GM18502 (cell line): Measurements from ENCODE around the gene TAF6L.
"Not testable (repeated sequence)": the region's sequence is repeated elsewhere in the genome, so short reads cannot be mapped to it uniquely, and the experiment has no call there.

ENCODE experiments used
- ATAC-seq: cut with Tn5 transposase; IDR thresholded peaks from one replicate; pipeline ENCODE4 v1.9.1; 2021; ENCODE audit warnings: mild to moderate bottlenecking; ENCODE audit not compliant: unreplicated experiment, poor library complexity

Gene TAF6L

DNA sequence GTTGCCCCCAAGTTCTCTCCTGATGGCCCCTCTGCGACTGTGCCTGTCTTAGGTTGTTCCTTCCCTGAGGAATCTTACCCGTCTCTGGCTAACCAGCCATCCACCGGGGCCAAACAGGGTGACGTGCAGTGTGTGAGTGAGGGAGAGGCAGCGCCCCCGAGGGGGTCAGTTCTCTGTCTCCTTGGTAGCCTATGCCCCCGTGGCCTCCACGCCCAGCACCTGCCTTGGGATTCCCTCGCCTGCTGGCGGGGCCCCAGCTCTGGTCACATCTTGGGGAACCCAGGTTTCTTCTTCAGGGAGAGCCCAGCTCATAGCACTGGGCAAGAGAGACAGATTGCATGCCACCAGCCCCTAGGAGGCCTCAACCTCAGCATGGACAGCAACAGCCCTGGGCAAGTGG, 28.3 kb downstream of the TAF6L start:
- ATAC-seq, result no peak

DNA sequence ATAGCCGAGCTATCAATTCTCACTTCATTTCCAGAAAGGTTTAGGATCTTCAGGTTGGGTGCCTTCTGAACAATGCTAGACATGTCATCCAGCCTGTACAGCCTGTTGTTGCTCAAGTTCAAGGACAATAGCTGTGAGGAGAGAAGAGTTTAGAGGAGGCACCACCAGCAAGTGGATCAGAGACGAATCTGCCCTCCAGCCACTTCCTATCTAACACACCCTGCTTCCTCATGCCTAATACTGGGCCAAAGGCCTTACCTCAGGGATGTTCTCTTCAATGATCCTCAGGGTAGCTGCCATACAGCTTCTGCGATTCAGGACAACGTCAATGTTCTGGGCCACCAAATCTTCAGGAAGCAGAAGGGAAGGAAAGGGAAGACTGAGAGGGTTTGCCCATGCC, 29.9 kb downstream of the TAF6L start:
- ATAC-seq, result no peak

DNA sequence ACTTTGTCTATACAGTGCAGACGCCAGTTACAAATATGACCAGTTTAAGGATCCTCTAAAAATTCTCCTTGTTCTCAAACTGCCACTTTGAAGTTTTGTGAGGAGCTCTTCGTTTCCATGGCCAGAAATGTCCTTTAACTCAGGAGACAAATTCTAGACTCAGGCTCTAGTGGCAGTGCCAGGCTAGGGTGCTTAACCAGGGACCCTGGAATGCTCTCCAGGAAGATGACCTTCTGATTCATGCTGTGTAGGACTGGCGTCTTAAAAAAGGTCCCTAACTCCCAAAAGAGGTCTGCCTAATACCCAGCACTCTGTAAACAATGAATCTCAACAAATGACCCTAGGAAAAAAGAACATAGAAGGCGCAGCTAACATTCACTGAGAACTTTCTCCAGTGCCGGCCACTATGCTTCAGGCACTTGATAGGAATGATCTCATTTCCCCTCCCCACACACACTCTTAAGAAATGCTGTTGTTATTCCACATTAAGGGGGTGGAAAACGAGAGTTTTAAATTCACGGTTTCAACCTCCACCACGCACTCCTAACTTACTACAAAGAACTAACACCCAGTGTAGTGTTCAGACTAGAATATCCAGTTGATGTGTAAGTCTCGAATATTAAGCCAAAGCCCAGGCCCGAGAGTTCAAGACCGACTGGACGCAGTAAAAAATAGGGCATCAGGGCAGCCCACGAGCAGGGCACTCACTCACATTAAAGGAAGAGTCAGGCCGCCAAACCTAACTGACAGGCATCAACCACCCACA, 33.3 kb downstream of the TAF6L start:
- no peak for ATAC-seq

DNA sequence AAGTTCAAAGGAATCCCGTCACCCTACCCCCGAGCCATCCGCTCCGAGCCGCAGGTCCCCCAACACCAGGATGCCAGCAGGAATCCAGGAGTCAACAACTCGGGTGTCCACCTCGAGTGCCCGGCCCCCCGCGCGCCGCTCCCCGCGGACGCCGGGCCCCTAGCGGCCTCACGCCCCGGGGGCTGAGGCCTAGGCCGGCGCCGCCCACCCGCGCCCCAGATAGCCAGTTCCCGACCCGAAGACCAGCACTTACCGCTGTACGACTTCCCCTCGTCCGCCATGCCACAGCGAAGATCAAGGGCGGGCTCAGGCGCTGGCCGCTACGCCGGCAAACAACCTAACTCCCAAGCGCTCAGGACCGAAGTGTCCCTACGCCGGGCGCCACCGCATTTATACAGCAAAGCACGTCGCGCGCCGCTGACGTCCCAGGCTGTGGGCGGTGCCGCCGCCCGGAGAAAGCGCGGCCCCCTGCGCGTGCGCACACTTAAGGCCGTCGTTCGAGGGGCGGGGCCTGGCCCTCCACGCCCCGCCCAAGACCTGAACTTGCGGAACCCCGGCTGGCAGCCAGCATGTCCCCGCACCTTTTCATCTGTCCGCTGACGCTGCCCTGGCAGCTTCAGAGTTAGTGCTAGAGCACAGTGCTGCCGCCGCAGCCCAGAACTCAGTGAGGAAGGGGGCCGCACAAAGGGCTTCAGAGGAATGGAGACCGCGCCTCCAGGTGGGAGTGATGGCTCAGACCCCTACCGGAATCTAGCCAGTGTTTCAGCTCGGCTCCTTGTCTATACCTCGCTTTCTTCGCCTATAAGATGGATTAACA, 34.1 kb downstream of the TAF6L start, which contains the start of gene NXF1:
TSS of gene NXF1 (minus strand) at position 365 of the 817 bp plus-strand sequence. CDS start at position 281, 84 bp downstream.
- ATAC-seq, result peak; percentile 76

DNA sequence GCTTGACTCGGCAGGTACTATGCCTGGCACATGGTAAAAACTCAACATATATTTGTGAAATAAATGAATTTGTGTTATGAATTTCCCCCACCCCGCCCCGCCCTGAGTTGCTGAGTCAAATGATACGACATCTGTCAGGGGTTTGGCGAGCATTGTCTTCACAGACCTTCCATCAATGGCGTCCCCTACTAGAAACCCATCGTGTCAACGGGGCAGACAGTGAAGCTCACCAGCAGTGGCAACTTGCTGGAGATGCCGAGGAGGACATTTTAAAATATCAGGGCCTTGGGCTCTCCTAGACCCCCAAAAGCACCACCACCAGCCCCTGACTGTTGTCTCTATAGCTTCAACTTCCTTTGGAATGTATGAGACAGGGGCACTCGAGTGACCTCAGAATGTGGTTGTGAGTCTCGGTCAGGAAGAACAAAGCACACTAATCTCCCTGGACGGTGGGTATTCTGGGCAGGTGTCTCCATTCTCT, 34.8 kb downstream of the TAF6L start:
- no peak for ATAC-seq

DNA sequence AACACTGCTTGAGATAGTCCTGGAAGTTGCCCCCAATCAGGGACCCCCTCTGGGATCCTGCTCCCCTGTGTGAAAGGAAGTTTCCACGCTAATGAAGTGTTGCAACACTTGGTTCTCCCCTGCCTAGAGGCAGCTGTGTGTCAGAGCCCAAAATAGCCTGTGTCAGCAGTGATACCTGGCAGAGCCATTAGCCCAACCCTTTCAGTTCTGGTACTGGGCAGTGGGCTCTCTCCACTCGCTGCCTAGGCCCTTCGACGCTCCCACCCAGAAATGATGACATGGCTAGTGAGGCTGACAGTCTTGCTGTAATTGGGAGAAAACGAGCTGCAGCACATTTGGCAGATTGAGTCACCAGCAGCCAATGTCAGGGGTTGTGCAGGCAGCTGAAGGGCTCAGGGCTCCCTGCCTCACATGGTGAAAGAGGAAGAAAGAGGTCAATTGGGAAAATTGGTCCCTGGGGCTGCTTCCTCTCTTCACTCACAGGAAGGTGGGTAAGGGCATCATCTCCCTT, 35.5 kb downstream of the TAF6L start:
- no peak for ATAC-seq

DNA sequence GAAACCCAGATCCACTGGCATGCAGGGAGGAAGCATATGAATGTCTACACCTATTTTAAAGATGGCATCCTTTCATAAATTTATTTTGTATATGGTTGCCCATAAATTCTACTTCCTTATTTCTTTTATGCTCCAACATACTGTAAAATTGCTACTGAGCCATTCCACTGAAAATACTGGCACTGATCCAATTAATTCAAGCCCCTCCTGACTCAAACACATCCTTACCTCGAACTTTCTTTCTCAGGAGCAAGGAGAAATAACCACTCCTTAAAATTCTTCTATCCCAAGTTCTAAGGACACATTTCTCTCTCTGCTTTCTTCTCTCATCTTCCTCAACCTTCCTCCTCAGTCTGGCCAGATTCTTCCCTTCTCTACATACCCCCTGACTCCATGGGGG, 39.6 kb downstream of the TAF6L start:
- no peak for ATAC-seq

DNA sequence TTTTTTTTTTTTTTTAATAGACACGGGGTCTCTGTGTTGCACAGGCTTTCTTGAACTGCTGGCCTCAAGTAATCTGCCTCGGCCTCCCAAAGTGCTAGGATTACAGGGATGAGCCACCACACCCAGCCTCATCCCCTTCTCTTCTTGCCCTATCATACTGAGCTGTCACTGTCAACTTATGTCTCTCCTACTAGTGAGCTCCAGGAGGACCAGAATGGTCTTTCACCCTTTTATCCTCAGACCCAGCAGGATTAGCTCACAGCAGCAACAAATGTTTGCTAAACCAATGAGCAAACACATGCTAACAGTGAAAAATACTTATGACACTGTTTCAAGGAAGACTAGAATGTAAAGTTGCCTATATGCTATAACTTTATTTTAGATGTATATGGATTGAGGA, 40.5 kb downstream of the TAF6L start:
- no peak for ATAC-seq

DNA sequence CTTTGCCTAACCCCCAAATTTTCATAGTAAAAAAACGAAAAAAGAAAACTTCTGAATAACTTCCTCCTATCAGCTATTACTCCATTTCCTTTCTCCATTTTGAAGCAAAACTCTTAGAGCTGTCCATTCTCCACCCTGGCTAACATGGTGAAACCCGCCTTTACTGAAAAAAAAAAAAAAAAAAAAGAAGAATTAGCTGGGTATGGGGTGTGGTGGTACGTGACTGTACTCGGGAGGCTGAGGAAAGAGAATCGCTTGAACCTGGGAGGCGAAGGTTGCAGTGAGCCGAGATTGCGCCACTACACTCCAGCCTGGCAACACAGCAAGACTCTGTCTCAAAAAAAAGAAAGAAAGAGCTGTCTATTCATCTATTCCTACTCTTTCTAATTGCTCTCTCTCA, 45.4 kb downstream of the TAF6L start:
- ATAC-seq, result no peak

DNA sequence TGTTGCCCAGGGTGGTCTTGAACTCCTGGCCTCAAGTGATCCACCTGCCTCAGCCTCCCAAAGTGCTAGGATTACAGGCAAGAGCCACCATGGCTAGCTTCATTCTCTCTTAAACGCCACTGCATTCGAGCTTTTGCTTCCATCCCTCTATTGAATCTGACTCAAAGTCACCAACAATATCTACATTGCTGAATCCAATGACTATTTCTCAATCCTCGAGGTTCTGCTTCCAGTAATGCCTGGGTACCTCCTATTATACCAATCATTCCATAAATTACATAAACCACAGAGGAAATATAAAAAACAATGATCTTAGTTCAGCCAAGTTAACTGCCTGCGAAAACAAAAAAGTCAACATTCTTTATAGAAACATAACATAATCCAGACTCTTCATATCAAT, 45.9 kb downstream of the TAF6L start:
- no peak for ATAC-seq

DNA sequence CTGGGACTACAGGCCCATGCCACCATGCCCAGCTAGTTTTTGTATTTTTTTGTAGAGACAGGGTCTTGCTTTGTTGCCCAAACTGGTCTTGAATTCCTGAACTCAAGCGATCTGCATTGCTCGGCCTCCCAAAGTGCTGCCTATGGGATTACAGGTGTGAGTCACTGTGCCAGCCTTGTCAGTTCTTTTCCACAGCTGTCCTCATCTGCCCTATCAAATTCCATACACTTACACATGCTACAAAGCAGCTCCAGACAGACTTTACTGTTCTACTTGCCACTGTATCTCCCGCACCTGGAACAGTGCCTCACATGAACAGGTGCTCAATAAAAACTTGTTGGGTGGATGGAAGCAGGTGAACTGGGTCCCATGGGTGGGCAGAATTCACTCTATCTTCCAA, 52.5 kb downstream of the TAF6L start:
- ATAC-seq, result no peak

DNA sequence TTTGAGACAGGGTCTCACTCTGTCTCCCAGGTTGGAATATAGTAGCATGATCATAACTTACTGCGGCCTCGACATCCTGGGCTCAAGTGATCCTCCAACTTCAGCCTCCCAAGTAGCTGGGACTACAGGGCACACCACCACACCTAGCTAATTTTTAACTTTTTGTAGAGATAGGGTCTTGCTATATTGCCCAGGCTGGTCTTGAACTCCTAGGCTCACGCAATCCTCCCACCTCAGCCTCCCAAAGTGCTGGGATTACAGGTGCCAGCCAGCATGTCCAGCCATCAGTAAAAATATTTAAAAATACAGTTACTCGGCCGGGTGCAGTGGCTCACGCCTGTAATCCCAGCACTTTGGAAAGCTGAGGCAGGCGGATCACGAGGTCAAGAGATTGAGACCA, 56.9 kb downstream of the TAF6L start:
- ATAC-seq, result not testable (repeated sequence)

DNA sequence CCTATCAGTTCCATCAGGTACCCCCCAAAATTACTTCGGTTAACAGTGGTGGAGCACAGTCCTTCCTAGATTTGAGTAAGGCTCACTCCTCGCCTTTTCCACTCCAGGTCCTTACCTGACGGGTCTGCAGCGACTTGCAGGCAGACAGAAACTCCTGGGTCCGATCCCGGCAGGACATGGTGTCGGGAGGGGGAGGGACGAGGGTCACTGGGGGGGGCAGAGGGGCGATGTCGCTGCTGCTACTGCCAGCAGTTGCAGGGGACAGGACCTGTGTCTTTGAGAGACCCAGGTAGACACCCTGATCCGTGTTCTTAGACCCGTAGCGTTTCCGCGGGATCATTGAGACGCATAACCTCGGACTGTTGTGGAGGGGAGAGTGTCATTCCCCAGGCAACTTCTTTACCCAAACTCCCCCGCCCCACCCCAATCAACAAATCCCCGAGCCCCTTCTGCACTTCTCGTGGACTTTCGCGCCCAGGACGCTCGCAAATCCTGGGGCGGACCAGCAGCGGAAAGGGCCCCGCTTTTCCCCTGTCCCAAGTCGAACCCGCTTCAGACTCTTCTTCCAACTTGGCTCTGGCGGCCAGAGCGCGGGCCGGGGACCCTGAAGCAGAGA, 59.8 kb downstream of the TAF6L start:
- no peak for ATAC-seq

DNA sequence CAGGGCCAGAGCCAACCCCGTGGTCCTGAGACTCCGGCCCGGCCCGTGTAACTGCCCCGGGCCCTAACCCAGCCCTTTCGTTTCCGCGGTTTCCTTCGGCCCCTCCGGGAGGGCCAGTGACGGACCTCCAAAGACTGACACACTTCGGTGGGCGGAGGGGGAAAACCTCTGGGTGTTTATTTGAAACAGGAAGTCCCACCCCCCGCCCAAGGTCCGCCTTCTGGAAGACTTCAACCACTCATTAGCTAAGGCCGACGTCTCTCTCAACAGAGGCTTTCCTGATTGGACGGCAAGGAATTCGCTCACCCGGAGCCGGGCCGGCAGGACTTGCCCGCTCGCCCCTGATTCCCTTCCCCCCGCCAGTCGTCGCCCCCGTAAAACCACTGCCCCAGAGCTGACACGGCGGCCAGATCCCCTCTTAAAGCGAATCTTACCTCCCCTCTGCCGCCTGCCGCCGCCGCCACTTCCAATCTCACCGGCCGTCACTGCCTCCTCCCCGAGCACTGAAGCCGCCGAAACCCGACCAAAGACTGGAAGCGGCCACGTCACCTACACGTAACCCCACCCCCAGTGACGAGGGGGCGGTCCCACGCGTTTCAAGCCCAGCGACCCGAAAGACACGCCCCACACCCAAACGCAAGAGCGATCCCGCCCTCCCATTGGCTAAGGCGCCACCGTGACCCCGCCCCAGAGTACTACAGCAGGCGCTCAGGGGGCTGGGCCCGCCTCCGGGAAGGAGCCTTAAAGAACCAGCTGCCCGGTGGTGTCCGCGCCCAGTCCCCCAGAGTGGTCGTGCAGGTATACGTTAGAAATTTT, 60.5 kb downstream of the TAF6L start, which contains the start of gene STX5:
TSS of gene STX5 (minus strand) at position 532 of the 816 bp plus-strand sequence. CDS start 808 bp downstream, outside the sequence.
- ATAC-seq, result peak; percentile 88

DNA sequence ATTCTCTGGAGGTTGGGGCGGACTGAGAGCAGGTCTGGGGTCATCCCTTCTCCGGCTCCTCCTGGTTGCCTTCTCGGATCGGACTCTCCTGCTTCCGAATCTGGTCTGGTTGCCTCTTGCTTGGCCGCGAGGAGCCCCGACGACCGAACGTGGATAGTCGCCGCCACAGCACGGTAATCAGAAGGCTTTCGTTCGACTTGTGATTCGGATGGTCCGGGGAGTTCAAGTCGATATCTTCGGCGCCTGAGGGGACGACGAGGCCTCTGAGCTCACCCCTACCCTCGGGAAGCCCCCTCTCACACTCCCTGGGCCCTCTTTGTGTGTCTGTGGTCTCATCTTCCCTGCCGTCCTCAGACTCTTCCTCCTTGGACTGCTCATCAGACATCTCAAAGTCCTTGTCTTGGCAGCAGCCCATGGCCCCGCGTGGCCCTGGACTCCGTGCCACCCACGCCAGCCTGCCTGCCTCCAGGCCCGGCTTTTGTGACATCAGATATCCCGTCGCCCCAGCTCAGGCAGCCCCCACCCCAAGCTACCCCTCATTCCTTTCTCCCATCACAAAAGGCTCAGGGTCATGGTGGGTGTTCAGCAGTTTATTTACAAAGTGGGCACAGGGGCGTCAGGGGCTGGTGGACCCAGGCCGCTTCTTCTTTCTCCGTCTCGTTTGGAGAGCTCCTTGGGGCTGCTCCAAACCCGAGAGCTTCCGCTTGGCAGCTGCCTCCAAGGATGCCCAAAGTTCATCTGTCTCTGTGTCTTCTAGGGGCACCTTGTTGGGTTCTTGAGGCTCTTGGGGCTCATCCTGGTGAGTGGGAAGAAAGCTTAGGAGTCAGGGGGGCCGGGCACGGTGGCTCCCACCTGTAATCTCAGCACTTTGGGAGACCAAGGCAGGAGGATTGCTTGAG, 61.4 kb downstream of the TAF6L start, which contains the start of gene TEX54:
TSS of gene TEX54 (minus strand) at position 506 of the 899 bp plus-strand sequence.
- peak; percentile 13 for ATAC-seq

DNA sequence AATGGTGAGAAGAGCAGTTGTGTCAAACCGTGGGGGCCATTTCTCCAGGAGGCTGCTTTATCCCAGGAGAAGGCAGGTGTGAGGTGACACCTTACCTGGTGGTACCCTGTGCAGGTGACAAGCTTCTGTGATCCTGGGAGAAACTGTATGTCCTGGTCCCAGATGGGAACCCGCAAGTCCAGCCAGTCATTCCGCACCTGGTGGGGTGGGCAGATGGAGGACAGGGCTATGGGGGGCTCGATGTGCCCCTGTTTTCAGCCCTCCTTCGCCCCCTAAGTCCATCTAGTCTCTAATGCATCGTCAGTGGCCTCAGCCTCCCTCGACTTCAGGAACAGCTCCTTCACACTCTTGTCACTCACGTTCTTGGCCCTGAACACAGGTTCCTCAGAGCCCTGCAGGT, 64.1 kb downstream of the TAF6L start:
- ATAC-seq, result no peak
